Testis (tissue), 2 donors: ENCODE results near the gene IZUMO4.

Source experiments
- CTCF ChIP-seq, 3 experiments: fragments of 450-650 bp in 2 of 3; fragments of 200-600 bp in 1 of 3; sonication (generic) in 1 of 3; IDR thresholded peaks; one replicate each; pipeline ENCODE4 v1.5.1; 2016 to 2019; ENCODE audit warnings: antibody characterized with exemption in 3 of 3, mild to moderate bottlenecking in 2 of 3, moderate library complexity in 1 of 3
- POLR2A ChIP-seq: fragments of 450-650 bp; IDR thresholded peaks from one replicate; pipeline ENCODE4 v1.6.1; 2017; ENCODE audit warnings: antibody characterized with exemption, mild to moderate bottlenecking, moderate library complexity

DNA sequence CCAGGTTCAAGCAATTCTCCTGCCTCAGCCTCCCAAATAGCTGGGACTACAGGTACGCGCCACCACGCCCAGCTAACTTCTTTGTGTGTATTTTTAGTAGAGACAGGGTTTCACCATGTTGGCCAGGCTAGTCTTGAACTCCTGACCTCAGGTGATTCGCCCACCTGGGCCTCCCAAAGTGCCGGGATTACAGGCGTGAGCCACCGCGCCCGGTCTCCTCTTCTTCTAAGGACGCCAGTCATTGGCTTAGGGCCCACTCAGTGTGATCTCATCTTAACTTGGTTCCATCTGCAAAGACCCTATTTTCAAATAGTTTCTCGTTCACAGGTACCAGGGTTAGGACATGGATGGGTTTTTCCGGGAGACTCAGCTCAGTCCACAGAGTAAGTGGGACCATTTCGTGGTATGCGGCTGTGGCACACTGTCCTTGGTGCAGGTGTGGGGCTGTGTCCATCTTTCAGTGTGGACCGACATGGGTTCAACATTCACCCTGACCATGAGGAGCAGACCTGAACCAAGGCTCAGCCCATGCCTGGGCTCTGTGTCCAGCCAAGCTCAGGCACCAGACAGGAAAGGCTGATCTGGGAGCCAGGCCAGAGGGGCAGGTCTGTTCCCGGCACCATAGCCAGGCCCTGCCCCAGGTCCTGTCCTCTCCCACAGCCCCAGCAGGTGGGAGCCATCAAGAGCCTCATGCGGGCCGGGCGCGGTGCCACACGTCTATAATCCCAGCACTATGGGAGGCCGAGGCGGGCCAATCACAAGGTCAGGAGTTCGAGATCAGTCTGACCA, 42.9 kb upstream of the IZUMO4 start:
- no peak for TF ChIP-seq CTCF (IDR thresholded peaks at IDR 0.05)
- TF ChIP-seq POLR2A: no peak
